RPMI7951 (cell line): ENCODE results near the gene MCM9. TPM values are rescaled to one million over a fixed set of nuclear protein-coding genes. Genes with fewer than 3 reads are reported as not detected.
"Not testable (repeated sequence)": the region's sequence is repeated elsewhere in the genome, so short reads cannot be mapped to it uniquely, and the experiment has no call there.

Source experiments
- DNase-seq: peaks from one replicate; pipeline ENCODE4 v3.0.0-alpha.2; 2012; ENCODE audit warnings: low read depth
- total RNA-seq: library from RNA; depleted of rRNA; stranded (reverse); fragments of >200 nt; shearing (Covaris generic); gene quantifications from 2 replicates; pipeline ENCODE4 v1.2.3, GENCODE V29; 2014

The MCM9 gene
- total RNA-seq, 1 experiment from 2014 or later, result 7.0 TPM

GRCh38 chr6:118893807-118894424, 41.0 kb downstream of the MCM9 start, which contains the start of gene ASF1A:
ASF1A (plus strand) TSS chr6:118894152; CDS start chr6:118894414, 262 bp downstream.
- peak; percentile 98 for DNase-seq

GRCh38 chr6:118893064-118893806, 41.7 kb downstream of the MCM9 start:
- peak; percentile 71 for DNase-seq

DNA sequence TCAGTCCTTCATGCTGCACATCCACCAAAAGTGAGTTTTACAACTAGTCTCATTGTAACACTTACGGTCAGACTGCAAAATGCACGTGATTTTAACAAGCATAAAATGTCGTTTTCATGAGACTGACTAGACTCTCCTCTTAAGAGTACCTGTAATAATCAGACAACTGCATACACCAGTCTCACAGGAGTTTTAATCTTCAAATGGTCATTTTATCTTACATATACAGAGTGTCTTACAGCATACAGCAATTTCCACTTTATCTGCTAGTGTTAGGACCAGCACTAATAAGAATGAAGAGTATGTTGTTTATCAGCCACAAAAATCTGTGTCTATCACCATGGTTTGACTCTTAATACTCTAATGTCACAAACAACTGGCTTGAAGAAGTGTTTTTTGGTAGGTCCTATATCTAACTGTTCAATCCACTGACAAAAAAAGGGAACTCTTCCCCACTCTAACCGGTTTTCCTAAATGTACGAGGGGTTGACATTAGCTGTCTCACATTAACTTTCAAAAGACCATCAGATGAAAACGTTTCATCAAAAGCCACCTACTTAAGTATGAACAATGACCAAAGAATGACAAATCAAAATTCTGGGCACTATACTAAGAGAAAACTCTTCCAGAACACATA, 42.5 kb downstream of the MCM9 start:
- DNase-seq, result peak; percentile 18

- no peak for DNase-seq
These were observed 43.8 kb downstream of the MCM9 start for GRCh38 chr6:118890997-118891790.

DNA sequence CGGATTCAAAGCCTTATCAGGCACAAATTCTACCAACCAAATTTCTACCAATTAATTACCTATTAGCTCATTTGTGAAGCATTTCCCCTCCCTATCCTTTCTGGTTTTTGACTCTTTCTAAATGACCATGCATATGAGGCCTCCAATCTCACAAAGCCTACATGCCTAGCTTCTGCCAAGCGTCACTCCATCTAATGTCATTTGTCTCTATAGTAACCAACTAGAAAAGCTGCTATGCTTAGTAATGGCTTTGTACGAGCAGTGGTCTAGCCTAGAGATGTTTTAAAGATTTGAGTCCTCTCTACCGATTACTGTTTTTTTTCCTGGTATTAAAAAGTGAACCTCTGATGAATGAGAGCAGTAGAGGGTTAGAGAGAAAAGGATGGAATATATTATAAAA, 45.8 kb downstream of the MCM9 start:
- DNase-seq, result no peak

DNA sequence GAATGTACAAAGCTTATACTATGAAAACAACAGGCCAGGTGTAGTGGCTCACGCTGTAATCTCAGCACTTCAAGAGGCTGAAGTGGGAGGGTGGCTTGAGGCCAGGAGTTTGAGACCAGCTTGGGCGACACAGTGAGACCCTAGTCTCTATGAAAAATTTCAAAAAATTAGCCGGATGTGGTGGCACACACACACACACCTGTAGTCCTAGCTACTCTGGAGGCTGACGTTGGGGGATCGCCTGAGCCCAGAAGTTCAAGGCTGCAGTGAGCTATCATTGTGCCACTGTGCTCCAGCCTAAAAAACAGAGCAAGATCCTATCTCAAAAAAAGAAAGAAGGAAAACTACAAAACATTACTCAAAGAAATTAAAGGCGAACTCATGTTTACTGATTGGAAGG, 48.3 kb downstream of the MCM9 start:
- no peak for DNase-seq

GRCh38 chr6:118882314-118882905, 52.5 kb downstream of the MCM9 start:
- no peak for DNase-seq

- DNase-seq, result no peak
These were observed 53.3 kb downstream of the MCM9 start for GRCh38 chr6:118881440-118882313.

DNA sequence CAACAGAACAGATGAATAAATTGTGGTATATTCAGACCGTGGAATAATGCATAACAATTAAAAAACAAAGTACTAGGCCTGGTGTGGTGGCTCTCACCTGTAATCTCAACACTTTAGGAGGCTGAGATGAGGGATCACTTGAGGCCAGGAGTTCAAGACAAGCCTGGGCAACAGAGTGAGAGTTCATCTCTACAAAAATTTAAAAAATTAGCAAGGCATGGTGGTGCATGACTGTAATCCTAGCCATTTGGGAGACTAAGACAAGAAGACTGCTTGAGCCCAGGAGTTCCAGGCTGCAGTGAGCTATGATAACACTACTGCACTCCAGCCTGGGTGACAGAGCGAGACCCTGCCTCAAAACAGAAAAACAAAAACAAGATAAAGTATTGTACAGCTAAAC, 57.2 kb downstream of the MCM9 start:
- no peak for DNase-seq

DNA sequence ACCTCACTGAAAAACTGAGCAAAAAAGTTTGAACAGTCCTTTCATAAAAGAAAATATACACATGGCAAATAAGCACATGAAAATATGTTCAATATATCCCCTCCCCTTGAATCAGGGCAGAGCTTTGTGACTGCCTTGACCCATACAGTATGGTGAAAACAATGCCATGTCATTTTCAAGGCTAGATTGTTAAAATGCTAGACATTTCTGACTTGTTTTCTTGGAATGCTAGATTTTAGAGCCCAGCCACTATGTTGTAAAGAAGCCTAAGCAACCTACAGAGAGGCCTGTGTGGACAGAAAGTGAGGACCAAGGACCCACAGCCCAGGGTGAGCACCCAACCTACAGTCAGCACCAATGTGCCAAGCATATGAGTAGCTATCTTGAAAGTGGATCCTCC, 58.1 kb downstream of the MCM9 start:
- no peak for DNase-seq

DNA sequence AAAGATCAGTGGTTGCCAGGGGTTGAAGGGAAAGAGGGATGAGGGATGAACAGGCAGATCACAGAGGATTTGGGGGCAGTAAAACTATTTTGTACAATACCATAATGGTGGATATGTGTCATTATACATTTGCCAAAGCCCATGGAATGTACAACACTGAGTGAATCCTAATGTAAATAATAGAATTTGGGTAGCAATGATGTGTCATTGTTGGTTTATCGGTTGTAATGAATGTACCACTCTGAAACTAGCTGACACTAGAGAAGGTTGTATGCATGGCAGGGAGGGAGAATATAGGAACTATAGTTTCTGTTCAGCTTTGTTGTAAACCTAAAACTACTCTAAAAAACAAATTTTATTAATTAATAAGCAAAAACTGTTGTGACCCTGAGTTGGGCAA, 58.8 kb downstream of the MCM9 start:
- no peak for DNase-seq

DNA sequence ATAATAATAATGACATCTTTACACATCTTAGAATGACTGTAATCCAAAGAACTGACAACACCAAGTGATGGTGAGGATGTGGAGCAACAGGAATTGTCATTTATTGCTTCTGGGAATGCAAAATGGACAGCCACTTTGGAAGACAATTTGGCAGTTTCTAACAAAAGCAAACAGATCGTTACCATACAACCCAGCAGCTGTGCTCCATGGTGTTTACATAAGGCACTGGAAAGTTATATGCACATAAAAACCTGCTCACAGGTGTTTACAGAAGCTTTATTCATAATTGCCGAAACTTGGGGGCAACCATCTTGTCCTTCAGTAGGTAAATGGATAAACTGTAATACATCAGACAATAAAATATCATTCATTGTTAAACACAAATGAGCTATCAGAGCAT, 59.3 kb downstream of the MCM9 start:
- no peak for DNase-seq

- DNase-seq, result no peak
These were observed 61.7 kb downstream of the MCM9 start for GRCh38 chr6:118873239-118873638.

- DNase-seq, result no peak
These were observed 62.2 kb downstream of the MCM9 start for GRCh38 chr6:118872726-118873125.

- DNase-seq, result no peak
These were observed 62.6 kb downstream of the MCM9 start for GRCh38 chr6:118872318-118872717.

GRCh38 chr6:118871331-118871730, 63.6 kb downstream of the MCM9 start:
- no peak for DNase-seq

DNA sequence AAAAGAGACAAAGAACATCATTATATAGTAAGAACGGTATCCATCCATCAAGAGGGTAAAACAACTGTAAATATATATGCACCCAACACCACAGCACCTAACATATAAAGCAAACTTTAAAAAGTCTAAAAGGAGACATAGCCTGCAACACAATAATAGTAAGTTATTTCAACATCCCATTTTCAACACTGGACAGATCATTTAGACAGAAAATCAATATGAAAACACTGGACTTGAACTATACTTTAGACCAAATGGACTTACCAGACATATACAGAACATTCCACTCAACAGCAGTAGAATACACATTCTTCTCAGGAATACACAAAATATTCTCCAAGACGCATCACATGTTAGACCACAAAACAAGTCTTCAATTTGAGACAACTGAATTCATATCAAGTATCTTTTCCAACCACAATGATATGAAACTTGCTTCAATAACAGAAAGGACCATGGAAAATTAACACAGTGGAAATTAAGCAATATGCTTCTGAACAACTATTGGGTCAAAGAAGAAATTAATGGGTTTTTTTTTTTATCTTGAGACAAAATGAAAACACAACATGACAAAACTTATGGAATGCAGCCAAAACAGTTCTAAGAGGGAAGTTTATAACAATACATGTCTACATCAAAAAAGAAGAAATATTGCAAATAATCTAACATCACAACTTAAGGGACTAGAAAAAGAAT, 64.9 kb downstream of the MCM9 start:
- peak; percentile 24 for DNase-seq

- peak; percentile 85 for DNase-seq
These were observed 65.6 kb downstream of the MCM9 start for GRCh38 chr6:118869350-118869749.

GRCh38 chr6:118868901-118869300, 66.1 kb downstream of the MCM9 start:
- DNase-seq, result not testable (repeated sequence)

- DNase-seq, result peak; percentile 50
These were observed 67.8 kb downstream of the MCM9 start for GRCh38 chr6:118867181-118867580.
